GM21367 (cell line): ENCODE results near the gene SLC22A1.
"Not testable (repeated sequence)": the region's sequence is repeated elsewhere in the genome, so short reads cannot be mapped to it uniquely, and the experiment has no call there.

ENCODE experiments used
- ATAC-seq: cut with Tn5 transposase; IDR thresholded peaks from one replicate; pipeline ENCODE4 v1.9.1; 2021; ENCODE audit not compliant: unreplicated experiment

SLC22A1 gene

DNA sequence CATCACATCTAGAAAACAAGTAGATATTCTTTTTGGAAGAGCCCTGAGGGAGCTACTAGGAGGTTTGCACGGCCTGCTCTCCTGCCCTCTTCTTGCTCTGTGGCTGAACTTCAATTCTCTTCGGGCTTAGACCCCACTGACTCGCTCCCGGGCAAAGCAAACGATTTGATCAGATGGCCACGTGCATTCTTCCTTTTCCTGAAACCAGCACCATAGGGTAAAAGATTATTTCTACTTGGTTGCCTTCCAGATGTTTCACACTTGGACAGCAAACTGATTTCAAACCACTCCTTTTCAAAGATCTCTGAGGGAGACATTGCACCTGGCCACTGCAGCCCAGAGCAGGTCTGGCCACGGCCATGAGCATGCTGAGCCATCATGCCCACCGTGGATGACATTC, at the start of gene SLC22A1:
Gene SLC22A1, plus strand, starts transcription at position 258 of the 400 bp plus-strand sequence. Its CDS starts 121 bp downstream, at position 379.
- ATAC-seq: no peak

DNA sequence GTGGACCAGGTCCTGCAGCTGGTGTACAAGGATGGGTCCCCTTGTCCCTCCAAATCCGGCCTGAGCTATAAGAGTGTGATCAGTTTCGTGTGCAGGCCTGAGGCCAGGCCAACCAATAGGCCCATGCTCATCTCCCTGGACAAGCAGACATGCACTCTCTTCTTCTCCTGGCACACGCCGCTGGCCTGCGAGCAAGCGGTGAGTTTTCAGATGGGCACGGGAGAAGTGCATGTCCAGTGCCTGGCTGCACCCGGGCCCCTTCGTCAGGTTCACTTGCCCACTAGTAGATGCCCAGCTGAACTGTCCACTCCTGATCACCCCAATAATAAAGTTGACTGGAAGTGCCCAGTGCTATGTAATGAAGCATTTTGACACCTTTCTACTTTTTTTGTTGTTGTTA, 48.3 kb upstream of the SLC22A1 start:
- no peak for ATAC-seq

DNA sequence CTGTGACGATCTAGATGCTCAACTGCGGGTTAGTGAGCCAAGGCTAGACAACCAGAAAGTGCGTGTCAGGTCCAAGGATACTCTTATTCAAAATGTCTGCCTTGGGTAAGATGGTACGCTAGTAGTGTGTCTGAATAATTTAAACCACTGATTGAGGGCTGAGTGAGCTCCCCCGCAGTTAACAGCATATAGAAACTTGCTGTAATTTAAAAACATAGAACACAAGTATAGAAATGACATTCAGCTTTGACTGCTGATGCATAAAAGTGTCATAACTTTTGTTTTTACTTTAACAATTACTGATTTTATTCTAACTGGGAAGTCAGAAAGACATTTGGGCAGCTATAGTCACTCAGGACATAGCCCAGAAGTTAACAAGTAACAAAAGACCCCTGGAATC, 45.6 kb upstream of the SLC22A1 start:
- ATAC-seq: no peak

DNA sequence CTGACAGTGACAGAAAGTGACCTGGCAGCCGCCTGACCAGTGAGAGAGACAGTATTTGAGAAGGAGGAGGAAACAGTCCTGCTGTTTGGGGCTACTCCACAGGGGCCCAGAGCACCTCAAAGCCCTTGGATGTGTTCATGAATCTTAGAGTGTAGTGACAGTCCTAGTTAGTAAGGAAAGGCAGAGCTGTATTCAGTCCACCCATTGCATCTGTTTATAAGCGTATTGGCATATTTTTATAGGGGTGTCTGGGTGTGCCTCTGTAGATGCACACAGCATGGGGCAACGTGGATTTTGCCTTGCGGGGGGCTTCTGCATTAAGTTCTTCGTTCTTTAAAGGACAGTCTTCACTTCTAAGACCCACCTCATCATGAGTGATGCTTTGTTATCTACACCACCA, 44.6 kb upstream of the SLC22A1 start:
- ATAC-seq: no peak

DNA sequence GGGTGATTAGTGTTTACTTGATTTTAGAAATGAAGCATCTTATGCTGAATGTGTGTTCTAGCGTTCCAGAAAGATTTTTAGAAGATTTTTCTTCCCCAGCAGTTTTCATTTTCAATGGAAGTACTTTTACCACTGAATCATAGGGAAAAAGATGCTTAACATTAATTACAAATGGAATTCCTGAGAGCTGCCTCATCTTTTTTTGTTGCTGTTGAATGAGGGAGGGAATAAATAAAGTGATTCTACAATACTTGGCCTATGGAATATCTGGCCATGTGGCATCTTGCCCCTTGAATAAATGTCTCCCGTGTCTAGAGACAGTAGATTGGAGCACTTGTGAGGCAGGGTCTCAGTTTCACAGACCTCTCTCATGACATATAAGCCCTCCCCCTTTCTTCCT, 44.1 kb upstream of the SLC22A1 start:
- no peak for ATAC-seq

DNA sequence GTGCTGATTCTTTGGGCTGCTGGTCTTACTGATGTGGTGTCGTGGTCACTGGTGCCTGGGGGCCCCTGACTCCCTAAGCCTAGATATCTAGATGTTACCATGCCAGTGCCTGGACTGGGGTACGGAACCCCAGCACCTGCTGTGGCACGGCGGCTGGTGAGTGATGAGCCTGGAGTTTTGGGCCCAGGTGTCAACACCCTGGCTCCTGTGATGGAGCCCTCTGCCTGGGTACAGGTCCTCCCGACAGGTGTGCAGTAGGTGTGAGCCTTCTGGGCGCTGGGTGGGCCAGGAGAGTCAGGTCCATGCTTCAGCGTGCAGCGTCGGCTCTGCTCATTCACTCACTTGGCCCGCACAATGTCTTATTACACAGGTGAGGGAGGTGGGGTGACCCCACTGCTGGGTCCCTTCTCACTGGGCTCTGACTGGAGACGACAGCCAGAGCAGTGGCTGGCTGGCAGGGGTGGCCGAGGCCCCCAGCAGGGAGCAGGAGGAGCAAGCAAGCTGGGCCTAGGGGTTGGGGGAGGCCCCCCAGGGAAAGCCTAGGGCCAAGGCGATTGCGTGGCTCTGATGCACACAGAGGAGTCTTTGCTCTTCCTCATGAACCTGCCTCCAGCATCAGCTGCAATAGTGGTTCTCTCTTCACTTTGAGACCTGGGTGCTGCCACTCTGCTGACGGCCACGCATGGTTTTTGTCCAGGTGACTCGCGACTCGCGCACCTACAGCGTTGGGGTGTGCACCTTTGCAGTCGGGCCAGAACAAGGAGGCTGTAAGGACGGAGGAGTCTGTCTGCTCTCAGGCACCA, 42.5 kb upstream of the SLC22A1 start:
- ATAC-seq: no peak

DNA sequence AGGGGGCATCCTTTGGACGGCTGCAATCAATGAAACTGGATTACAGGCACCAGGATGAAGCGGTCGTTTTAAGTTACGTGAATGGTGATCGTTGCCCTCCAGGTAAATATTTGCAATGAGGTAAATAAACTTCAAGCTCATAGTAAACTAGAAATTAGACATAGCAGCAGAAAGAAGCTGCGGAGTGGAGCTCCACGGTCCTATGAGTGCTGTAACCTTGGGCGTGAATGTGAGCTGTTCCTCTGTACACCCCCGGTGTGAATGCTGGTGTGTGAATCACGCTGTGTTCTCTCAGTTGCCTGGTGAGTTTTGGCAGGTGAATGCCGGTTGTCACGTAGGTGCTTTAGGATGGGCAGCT, 42.0 kb upstream of the SLC22A1 start:
- no peak for ATAC-seq

DNA sequence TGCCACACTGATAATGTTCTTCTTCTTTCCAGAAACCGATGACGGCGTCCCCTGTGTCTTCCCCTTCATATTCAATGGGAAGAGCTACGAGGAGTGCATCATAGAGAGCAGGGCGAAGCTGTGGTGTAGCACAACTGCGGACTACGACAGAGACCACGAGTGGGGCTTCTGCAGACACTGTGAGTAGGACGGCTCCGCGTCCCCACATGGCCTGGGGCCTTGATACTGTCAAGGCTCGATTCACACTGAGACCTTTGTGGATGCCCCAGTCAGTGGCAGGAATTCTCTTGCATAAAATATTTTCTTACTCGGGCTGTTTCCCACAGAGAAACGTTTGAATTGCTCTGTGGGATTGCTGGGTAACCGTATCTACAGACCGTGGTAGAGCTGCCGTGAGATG, 41.5 kb upstream of the SLC22A1 start:
- no peak for ATAC-seq

DNA sequence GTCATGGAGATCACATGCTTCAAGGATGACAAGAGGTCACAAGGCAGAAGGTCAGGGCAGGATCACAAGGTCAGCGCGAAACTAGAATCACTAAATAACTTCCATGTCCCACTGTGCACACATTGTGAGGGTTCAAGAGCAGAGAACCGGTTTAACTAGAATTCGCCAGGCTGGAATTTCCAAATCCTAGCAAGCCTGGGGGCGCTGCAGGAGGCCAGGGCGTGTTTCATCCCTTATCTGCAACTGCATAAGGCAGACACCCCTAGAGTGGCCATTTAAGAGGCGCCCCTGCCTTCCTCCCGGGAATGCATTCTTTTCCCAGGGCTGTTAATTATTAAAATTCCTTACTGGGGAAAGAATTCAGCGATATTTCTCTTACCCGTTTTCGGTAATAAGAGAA, 40.2 kb upstream of the SLC22A1 start:
- ATAC-seq: no peak

DNA sequence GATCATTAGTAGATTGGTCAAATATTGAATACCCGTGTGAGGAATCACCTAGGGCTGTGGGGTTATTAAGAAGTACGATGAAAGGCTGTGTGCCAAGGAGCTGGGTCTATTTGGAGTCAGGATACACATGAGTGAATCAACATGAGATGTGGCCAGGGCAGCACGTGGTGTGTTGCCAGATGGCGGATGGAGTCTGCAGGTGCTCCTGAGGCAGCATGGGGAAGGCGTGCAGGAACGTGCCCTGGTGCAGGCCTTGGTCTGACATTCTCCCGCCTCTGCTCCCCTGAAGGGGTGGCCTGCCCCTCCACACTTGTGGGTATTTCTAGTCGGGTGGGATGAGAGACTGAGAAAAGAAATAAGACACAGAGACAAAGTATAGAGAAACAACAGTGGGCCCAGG, 39.0 kb upstream of the SLC22A1 start:
- no peak for ATAC-seq

DNA sequence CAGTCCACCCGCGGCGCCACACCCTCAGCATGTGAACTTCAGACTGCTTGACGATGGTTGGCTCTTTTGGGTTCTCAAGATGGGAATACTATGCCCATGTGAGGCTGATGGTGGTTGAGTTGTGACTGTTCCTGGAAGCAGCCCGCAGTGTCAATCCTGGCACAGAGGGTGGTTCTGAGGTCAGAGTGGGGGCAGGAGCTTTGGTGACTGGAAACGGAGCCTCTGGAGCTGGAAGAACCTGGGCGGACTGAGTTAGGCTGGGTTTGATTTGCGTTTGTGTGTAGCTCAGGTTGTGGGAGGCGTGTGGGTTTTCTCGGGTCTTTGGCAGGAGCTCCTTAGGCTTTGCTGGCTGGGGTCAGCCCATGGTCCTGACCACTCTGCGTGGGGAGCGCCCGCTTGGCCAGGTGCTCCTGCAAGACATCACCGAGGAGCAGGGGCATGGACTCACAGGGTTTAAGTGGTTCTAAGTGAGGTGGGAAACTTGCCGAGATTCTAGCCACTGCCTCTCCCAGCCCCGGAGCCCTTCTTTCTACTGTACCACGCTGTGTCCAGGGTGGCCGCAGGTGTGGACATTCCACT, 37.3 kb upstream of the SLC22A1 start:
- ATAC-seq: no peak

DNA sequence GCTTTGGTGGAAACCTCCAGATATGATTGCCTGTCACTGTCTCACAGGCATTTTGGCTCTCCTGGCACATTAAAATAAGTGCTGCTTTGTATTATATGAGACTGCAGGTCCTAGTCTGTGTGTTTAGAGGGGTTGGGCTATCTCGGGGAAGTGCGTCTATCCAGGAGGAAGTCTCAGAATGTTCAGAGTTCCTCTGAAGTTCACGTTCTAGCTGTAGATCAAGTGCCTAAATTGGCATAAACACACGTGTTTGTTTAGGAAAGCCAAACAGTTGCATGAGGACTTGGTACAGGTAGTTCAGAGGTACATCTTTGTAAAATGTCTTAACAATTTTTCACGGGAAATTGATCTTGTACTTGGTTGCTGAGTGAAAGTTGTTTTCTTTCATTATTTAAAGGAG, 36.4 kb upstream of the SLC22A1 start:
- ATAC-seq: no peak

DNA sequence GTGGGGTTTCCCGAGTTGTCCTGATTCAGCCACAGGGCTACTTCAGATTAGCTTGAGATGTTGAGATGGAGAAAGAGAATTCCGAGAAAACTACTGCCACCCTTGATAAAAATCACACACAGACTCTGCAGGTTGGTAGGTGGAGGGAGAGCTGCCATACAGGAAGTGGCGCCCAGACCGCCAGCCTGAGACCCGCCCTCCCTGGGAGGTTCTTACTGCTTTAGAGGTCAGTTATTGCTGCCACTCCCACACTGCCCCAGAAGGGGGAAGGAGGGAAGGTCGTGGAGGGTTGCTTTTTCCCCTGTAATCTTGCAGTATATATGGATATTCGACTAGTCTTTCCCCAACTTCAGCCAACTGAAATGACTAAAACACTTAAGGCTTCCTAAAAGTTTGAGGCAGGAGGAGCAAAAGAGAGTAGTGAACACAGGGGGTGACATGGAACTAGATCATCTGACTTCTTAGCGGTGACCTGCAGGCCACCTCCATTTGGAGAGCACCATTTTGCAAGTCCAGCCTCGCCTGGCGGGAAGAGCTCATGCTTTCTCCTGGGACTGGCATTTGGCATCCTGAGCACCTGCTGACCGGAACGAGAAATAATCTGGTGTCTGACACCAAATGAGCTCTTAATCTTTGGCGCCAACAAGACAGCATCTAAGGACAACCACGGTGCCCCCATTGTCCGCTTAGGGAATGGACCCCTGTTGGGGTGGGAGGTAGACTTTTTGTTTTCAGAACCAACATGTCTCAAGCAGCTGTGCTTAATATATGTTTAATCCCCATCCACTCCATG, 35.7 kb upstream of the SLC22A1 start:
- no peak for ATAC-seq

DNA sequence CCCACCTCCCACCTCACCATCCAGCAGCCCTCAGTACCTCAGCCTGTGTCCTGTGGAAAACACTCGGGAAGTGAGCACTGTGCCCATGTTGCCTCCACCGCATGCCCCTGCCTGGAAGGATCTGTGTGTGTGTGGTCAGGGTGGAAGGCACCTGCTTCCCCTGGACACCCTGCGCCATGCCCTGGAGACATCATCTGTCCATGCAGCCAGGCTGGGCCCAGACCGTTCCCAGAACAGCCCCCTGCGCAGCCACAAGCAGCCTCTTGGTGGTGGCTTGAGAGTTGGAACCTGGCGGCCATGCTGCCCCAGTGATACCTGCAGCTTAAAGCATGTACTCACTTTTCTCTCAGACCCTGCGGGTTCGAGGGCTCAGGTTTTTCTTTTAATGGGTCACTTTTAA, 34.9 kb upstream of the SLC22A1 start:
- ATAC-seq: no peak

DNA sequence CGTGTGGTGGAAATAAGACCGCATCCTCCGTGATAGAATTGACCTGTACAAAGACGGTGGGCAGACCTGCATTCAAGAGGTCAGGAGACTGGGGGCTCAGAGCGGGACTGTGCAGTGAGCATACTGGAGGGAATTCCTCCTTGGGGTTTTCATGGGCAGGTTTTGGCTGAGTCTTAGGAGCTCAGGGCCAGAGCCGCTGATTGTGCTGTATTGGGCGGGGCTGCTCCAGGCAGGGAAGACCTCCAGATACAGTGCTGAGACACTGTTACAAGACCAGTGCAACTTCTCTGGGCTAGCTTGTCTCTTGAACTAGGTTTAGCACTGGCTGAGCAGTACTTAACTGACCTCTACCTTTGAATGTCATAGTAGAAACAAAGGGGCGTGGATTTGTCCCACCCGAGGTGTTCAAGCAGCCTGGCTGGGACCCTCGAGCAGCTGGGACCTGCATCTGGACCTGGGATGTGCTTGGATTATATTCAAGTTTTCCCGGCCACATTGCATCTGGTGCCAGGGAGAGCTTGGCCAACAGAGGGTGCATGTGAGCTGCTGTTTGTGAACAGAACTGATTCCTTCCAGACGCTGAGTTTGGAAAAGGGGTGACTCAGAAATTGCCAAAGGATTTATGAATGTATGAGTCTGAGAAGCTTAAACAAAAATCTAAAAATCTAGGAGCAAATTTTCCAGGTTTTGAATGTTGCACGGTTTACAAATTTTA, 33.4 kb upstream of the SLC22A1 start:
- ATAC-seq: no peak

DNA sequence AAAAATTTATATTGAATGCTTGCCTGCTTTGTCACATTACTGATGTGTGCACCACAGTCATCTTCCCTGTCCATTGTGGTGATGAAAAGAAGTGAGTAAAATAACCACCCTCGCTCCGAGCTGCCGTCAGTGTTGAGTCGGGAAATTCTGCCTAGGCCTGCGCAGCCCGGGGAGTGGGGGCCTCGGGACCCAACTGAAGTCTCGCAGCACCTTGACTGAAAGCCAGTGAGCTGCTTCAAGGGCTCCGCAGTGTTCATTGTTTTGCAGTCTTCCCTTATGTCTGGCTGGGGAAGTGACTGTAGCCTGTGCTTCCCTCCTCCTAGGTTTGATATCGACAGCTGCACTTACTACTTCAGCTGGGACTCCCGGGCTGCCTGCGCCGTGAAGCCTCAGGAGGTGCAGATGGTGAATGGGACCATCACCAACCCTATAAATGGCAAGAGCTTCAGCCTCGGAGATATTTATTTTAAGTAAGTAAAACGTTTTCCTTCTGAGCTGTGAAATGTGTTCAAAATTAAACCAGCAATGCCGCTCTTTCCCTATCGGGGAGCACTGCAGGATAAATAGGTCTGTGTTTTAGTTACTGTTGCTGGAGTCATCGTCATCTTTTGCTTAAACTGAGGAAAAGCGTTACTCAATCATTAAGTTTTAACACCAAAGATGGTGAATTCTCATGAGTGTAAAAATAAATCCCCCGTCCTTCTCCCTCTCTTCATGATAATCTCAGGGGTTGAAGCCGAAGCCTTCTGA, 32.7 kb upstream of the SLC22A1 start:
- ATAC-seq: no peak

DNA sequence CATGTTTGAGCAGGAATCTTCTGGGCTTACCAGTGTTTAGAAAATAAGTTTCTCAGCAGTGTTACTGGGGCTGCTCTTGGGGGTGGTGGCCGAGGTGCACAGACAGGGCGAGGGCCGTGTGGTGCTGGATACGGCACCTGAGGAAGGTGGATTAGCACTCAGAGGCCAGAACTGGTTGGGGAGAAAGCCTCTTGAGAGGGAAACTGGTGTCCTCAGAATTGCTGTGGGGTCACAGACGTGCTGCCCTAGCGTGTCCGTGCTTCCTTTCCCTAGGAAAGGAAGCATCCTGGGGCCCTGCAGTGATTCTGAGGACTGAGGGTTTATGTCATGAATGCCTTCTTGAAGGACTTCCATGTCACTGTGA, 32.1 kb upstream of the SLC22A1 start:
- no peak for ATAC-seq

DNA sequence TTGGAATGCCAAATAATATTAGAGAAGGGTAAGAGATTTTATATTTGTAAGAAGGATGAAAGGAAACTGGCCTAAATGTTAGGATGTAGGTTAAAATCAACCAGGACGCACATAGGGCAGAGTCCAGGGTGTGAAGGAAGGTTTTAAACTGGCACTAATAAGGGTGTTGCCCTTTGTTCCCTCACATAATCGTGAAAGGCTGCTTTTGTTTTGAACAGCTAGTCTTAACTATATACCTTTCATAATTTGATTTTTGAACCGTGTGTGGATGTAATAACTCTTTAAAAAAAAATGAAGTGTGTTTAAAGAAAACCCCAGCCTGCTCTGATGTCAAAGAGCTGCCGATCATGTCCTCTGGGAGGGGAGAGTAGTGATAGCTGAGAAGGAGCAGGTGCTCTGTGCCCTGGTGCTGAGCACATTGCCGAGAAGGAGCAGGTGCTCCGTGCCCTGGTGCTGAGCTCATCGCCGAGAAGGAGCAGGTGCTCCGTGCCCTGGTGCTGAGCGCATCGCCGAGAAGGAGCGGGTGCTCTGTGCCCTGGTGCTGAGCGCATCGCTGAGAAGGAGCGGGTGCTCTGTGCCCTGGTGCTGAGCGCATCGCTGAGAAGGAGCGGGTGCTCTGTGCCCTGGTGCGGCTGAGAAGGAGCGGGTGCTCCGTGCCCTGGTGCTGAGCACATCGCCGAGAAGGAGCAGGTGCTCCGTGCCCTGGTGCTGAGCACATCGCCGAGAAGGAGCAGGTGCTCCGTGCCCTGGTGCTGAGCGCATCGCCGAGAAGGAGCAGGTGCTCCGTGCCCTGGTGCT, 31.0 kb upstream of the SLC22A1 start:
- ATAC-seq: not testable (repeated sequence)

DNA sequence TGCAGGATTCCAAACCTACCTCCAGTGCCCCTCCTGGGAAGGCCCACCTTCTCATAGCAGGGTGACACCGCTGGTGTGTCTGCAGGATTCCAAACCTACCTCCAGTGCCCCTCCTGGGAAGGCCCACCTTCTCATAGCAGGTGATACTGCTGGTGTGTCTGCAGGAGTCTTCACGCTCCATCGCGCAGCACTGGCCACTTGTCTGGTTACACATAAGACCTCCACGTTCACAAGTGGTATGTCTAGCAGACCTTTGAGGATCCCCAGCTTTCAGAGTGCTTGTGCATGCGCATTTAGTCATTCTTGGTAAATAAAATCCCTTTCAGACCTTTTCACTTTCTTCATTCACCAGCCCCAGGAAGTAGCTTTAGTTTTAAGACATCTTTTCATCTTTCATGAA, 29.4 kb upstream of the SLC22A1 start:
- ATAC-seq: not testable (repeated sequence)

DNA sequence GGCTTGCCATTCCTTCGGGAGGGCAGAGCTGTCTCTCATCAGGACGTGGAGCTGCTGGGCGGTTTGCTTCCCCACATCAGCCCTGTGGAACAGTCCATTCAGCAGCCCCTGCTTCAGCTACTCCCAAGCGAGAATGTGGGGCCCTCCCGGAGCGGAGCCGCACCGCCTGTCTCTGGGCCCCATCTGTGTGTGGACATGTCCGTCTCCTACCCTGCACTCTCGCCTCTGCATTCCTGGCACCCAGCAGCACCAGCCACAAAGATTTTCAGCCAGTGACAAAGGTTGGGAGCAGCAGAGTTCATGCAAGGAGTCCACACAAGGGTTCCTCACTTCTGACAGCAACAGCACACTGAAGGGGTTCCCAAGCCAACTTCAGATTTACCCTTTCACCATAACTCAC, 29.0 kb upstream of the SLC22A1 start:
- no peak for ATAC-seq
